ENCODE measurements around the gene GLUL.

Gene GLUL

GRCh38 chr1:182391362-182392049 is at the start of gene GLUL:
Gene GLUL, minus strand, starts transcription at chr1:182391790. Its CDS starts 3,053 bp downstream, at chr1:182388737.
- no peak for DNase-seq (ENCODE audit: low read depth, low spot score)

GRCh38 chr1:182438326-182438725 is 46.7 kb upstream of the GLUL start:
- no peak for DNase-seq (ENCODE audit: low read depth, low spot score)

GRCh38 chr1:182433580-182433979 is 42.0 kb upstream of the GLUL start:
- no peak for DNase-seq (ENCODE audit: low read depth, low spot score)

- no peak for DNase-seq (ENCODE audit: low read depth, low spot score)
Observed at GRCh38 chr1:182431278-182431677, 39.7 kb upstream of the GLUL start.

- DNase-seq (ENCODE audit: low read depth, low spot score), result no peak
Observed at GRCh38 chr1:182430263-182431068, 38.9 kb upstream of the GLUL start.

GRCh38 chr1:182428043-182428442 is 36.5 kb upstream of the GLUL start:
- DNase-seq (ENCODE audit: low read depth, low spot score), result no peak

GRCh38 chr1:182426442-182427430 is 35.1 kb upstream of the GLUL start:
- DNase-seq (ENCODE audit: low read depth, low spot score), result no peak

- DNase-seq (ENCODE audit: low read depth, low spot score), result no peak
Observed at GRCh38 chr1:182415789-182416188, 24.2 kb upstream of the GLUL start.

GRCh38 chr1:182413969-182414368 is 22.4 kb upstream of the GLUL start:
- no peak for DNase-seq (ENCODE audit: low read depth, low spot score)

- DNase-seq (ENCODE audit: low read depth, low spot score), result no peak
Observed at GRCh38 chr1:182413486-182413885, 21.9 kb upstream of the GLUL start.

- no peak for DNase-seq (ENCODE audit: low read depth, low spot score)
Observed at GRCh38 chr1:182410620-182411273, 19.2 kb upstream of the GLUL start.

GRCh38 chr1:182410138-182410537 is 18.5 kb upstream of the GLUL start:
- DNase-seq (ENCODE audit: low read depth, low spot score), result no peak

GRCh38 chr1:182408435-182409075 is 17.0 kb upstream of the GLUL start:
- DNase-seq (ENCODE audit: low read depth, low spot score), result no peak

- DNase-seq (ENCODE audit: low read depth, low spot score), result no peak
Observed at GRCh38 chr1:182407724-182408123, 16.1 kb upstream of the GLUL start.

- DNase-seq (ENCODE audit: low read depth, low spot score), result no peak
Observed at GRCh38 chr1:182406012-182406411, 14.4 kb upstream of the GLUL start.

GRCh38 chr1:182405578-182405977 is 14.0 kb upstream of the GLUL start:
- no peak for DNase-seq (ENCODE audit: low read depth, low spot score)

GRCh38 chr1:182404781-182405180 is 13.2 kb upstream of the GLUL start:
- no peak for DNase-seq (ENCODE audit: low read depth, low spot score)

- no peak for DNase-seq (ENCODE audit: low read depth, low spot score)
Observed at GRCh38 chr1:182400567-182400966, 9.0 kb upstream of the GLUL start, which contains the start of gene TEDDM1. Gene TEDDM1, minus strand, starts transcription at chr1:182400667. Its CDS starts 182 bp downstream, at chr1:182400485.

- DNase-seq (ENCODE audit: low read depth, low spot score), result no peak
Observed at GRCh38 chr1:182397653-182398393, 6.2 kb upstream of the GLUL start.

GRCh38 chr1:182395906-182396305 is 4.3 kb upstream of the GLUL start:
- DNase-seq (ENCODE audit: low read depth, low spot score), result no peak

Measured in activated naive CD8-positive, alpha-beta T cell treated with anti-CD3 and anti-CD28 coated beads, Interleukin-2, amount 50 U/mL, for 16 hours (primary cell).